Globus pallidus (tissue), 1 donor: Measurements from ENCODE around the gene KRTAP1-4.
"Not testable (repeated sequence)": the region's sequence is repeated elsewhere in the genome, so short reads cannot be mapped to it uniquely, and the experiment has no call there.

Source experiments
- DNase-seq: peaks from one replicate; pipeline ENCODE4 v3.0.0-alpha.2; 2015; ENCODE audit warnings: low spot score

Gene KRTAP1-4

DNA sequence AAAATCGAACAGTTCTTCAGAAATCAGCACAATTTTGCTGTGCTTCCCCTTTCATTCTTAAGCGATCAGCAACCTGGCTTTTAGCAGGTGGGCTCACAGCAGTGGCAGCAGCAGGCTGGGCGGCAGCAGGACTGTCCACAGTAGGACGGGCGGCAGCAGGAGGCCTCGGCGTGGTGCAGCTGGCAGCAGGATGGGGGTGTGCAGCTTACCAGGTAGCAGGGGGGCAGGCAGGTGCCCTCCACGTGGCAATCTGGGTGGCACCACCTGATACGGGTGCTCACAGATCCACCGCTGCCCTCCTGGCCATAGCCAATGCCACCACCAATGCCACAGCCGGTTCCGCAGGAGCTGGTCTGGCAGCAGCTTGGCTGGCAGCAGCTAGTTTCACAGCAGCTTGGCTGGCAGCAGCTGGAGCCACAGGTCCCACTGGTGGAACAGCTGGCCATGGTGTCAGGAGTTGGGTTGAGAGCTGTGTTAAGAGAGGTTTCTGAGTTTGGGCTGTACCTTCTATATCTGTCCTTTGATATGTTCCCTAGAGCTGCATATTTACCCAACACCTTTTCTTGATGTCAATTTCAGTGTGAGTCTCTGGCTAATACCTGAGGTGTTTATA is at the start of gene KRTAP1-4:
Gene KRTAP1-4, minus strand, starts transcription at position 563 of the 613 bp plus-strand sequence. Its CDS starts 117 bp downstream, at position 446.
- no peak for DNase-seq

DNA sequence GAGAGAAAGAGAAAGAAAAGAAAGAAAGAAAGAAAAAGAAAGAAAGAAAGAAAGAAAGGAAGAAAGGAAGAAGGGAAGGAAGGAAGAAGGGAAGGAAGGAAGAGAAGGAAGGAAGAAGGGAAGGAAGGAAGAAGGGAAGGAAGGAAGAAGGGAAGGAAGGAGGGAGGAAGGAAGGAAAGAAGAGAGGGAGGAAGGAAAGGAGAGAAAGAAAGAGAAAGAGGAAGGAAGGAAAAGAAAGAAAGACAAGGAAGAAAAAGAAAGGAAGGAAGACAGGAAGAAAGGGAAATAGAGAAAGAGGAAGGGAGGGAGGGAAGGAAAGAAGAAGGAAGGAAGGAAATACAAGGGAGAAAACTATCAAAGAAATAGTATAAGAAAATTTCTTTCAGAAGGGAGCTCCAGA is 46.8 kb upstream of the KRTAP1-4 start:
- no peak for DNase-seq

DNA sequence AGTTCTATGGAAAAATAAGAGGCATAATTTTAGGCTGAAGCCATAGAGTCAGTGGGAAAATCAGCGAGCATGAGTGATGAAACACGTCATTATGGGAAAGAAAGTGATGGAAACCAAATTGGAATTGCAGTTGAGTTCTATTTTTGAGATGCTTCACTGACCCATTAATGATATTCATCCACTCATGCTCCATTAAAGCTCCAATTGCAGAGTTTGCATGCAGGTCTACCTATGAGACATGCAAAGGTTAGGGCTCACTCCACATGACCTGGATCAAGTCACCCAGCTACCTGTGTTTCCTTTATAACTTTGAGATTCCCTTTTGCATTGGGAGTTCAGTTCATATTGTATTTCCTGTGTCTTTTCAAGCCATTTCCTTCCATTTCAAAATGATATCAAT is 43.7 kb upstream of the KRTAP1-4 start:
- no peak for DNase-seq

GRCh38 chr17:41071606-41072360 is 41.8 kb upstream of the KRTAP1-4 start:
- DNase-seq = no peak

GRCh38 chr17:41069031-41069430 is 39.0 kb upstream of the KRTAP1-4 start:
- DNase-seq = no peak

- DNase-seq = no peak
These were observed 37.3 kb upstream of the KRTAP1-4 start for GRCh38 chr17:41067281-41067680.

GRCh38 chr17:41065829-41066624 is 36.0 kb upstream of the KRTAP1-4 start, which contains the start of gene KRTAP2-4:
Gene KRTAP2-4 (minus strand): TSS chr17:41065879. CDS start chr17:41065845, 34 bp downstream.
- no peak for DNase-seq

- not testable (repeated sequence) for DNase-seq
These were observed 35.2 kb upstream of the KRTAP1-4 start for GRCh38 chr17:41065016-41065689.

DNA sequence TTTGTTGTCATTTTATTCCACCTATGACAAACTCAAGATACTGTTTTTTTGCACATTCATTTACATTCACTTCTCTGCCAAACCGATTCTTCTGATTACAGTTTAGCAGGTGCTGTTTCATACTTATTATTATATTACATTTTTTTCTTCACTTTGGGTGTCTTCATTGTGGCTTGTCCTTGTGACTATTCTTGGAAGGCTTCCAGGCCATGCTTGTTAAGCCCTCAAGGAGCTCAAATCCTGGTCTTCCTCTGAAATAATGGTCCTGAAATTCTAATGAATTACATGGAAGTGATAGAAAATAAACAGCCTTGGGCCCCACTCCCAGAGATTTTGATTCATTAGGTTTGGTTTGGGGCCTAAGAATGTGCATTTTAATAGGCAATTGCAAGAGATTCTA is 34.3 kb upstream of the KRTAP1-4 start:
- DNase-seq = no peak

- DNase-seq = no peak
These were observed 33.5 kb upstream of the KRTAP1-4 start for GRCh38 chr17:41063449-41063848.

GRCh38 chr17:41061964-41062363 is 32.0 kb upstream of the KRTAP1-4 start:
- no peak for DNase-seq

GRCh38 chr17:41060052-41060604 is 30.1 kb upstream of the KRTAP1-4 start, which contains the start of gene KRTAP2-3:
Gene KRTAP2-3 (minus strand): TSS chr17:41060114. CDS start chr17:41060050, 64 bp downstream.
- no peak for DNase-seq

- not testable (repeated sequence) for DNase-seq
These were observed 29.5 kb upstream of the KRTAP1-4 start for GRCh38 chr17:41059276-41060051.

DNA sequence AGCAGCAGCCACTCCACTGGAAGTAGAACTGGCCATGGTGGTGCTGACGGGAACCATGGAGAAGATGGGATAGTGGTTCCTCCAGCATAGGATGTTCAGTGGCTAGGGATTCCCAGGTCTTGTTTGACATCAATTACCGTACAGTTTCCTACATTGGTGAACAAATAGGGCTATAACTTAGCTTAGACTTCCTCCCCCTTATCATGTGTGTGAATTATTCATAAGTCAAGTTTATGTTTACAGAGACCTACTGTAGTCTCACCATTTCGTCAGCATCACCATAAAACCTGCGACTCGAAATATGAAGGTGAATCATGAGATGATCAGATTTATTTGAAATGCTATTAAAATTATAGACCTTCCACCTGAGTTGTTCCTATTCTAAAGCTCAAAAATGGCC is 28.7 kb upstream of the KRTAP1-4 start:
- no peak for DNase-seq

DNA sequence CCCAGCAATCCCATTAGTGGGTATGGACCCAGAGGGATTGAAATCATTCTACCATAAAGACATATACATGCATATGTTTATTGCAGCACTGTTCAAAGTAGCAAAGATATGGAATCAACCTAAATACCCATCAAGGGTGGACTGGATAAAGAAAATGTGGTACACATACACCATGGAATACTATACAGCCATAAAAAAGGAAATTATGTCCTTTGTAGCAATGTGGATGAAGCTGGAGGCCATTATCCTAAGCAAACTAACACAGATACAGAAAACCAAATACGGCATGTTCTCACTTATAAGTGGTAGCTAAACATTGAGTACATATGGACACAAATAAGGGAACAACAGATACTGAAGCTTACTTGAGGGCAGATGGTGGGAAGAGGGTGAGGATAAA is 27.6 kb upstream of the KRTAP1-4 start:
- no peak for DNase-seq

GRCh38 chr17:41055130-41055529 is 25.1 kb upstream of the KRTAP1-4 start, which contains the start of gene KRTAP2-2:
Gene KRTAP2-2 (minus strand): TSS chr17:41055230. CDS start chr17:41055211, 19 bp downstream.
- DNase-seq = not testable (repeated sequence)

GRCh38 chr17:41054556-41054955 is 24.6 kb upstream of the KRTAP1-4 start:
- not testable (repeated sequence) for DNase-seq

- no peak for DNase-seq
These were observed 24.0 kb upstream of the KRTAP1-4 start for GRCh38 chr17:41054025-41054424.

GRCh38 chr17:41052566-41052965 is 22.6 kb upstream of the KRTAP1-4 start:
- no peak for DNase-seq

- DNase-seq = no peak
These were observed 19.1 kb upstream of the KRTAP1-4 start for GRCh38 chr17:41049110-41049509.

DNA sequence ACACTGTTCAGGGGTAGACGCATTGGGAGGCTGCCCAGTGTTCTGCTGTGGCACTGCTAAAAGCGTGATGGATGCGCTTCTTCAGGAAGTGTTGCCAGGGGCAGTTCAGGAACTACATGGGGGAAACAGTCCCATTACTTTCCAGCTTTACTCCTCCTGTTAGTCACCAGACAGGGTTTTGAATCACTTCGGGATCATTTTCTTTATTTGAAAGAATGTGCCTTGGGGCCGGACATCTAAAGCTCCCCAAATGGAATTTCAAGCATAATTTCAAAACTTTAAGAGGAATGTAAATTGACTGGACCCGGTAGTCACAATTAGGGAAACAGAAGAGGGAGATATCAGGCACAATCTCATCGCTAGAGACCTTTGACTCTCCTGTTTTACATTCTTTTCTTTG is 18.4 kb upstream of the KRTAP1-4 start:
- no peak for DNase-seq
